Measurements from ENCODE around the gene NRGN.
A peak's percentile ranks its signal among the peaks of the same experiment; 100 is the strongest.

NRGN gene
- long read RNA-seq, partial matches to known transcripts: 0 of 1 reads
- long read RNA-seq, other reads (novel, unspliced or antisense): 1 of 1 reads

GRCh38 chr11:124739479-124740276 lies at the start of gene NRGN:
Gene NRGN (plus strand): TSS chr11:124739942. CDS start chr11:124740085, 143 bp downstream.
- Histone ChIP-seq H3K27me3 (ENCODE audit: insufficient read depth, poor library complexity, severe bottlenecking) (peaks cover 20% of the 10 kb centered on the region), H3K4me3 (replicated peaks; ENCODE audit: insufficient read depth, low read length) (peak within 1 kb of the TSS; percentile 75), H3K27ac (replicated peaks) (no peak within 1 kb of the TSS)
- TF ChIP-seq CTCF (IDR thresholded peaks at IDR 0.05; ENCODE audit: insufficient read depth, low read length): no peak
- TF ChIP-seq GABPA (IDR thresholded peaks at IDR 0.05; ENCODE audit: low read depth): no peak
- no peak for TF ChIP-seq POLR2AphosphoS5 (IDR thresholded peaks at IDR 0.05; ENCODE audit: low read depth)
- TF ChIP-seq, protein P1, sequence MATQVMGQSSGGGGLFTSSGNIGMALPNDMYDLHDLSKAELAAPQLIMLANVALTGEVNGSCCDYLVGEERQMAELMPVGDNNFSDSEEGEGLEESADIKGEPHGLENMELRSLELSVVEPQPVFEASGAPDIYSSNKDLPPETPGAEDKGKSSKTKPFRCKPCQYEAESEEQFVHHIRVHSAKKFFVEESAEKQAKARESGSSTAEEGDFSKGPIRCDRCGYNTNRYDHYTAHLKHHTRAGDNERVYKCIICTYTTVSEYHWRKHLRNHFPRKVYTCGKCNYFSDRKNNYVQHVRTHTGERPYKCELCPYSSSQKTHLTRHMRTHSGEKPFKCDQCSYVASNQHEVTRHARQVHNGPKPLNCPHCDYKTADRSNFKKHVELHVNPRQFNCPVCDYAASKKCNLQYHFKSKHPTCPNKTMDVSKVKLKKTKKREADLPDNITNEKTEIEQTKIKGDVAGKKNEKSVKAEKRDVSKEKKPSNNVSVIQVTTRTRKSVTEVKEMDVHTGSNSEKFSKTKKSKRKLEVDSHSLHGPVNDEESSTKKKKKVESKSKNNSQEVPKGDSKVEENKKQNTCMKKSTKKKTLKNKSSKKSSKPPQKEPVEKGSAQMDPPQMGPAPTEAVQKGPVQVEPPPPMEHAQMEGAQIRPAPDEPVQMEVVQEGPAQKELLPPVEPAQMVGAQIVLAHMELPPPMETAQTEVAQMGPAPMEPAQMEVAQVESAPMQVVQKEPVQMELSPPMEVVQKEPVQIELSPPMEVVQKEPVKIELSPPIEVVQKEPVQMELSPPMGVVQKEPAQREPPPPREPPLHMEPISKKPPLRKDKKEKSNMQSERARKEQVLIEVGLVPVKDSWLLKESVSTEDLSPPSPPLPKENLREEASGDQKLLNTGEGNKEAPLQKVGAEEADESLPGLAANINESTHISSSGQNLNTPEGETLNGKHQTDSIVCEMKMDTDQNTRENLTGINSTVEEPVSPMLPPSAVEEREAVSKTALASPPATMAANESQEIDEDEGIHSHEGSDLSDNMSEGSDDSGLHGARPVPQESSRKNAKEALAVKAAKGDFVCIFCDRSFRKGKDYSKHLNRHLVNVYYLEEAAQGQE (IDR thresholded peaks at IDR 0.05; ENCODE audit: insufficient replicate concordance, low read depth): no peak
- TF ChIP-seq SPI1 (IDR thresholded peaks at IDR 0.05; ENCODE audit: borderline replicate concordance, low read depth): no peak
- peak; percentile 72 to 76 for DNase-seq (ENCODE audit: low read depth in 1 of 2, low spot score in 1 of 2)

- Histone ChIP-seq H3K4me3 (replicated peaks; ENCODE audit: insufficient read depth, low read length) (no peak overlapping the region), H3K27ac (replicated peaks) (no peak overlapping the region), H3K27me3 (ENCODE audit: insufficient read depth, poor library complexity, severe bottlenecking) (no peaks in the 10 kb centered on the region)
- TF ChIP-seq GABPA (IDR thresholded peaks at IDR 0.05; ENCODE audit: low read depth): no peak
- TF ChIP-seq, protein P1 (IDR thresholded peaks at IDR 0.05; ENCODE audit: insufficient replicate concordance, low read depth): no peak
- no peak for TF ChIP-seq CTCF (IDR thresholded peaks at IDR 0.05; ENCODE audit: insufficient read depth, low read length)
- TF ChIP-seq SPI1 (IDR thresholded peaks at IDR 0.05; ENCODE audit: borderline replicate concordance, low read depth): no peak
- TF ChIP-seq POLR2AphosphoS5 (IDR thresholded peaks at IDR 0.05; ENCODE audit: low read depth): no peak
- DNase-seq (ENCODE audit: low read depth in 1 of 2, low spot score in 1 of 2): no peak
Observed at GRCh38 chr11:124693142-124693541, 46.6 kb upstream of the NRGN start.

GRCh38 chr11:124699547-124699946 lies 40.2 kb upstream of the NRGN start:
- Histone ChIP-seq H3K27ac (replicated peaks) (no peak overlapping the region), H3K4me3 (replicated peaks; ENCODE audit: insufficient read depth, low read length) (no peak overlapping the region), H3K27me3 (ENCODE audit: insufficient read depth, poor library complexity, severe bottlenecking) (peaks cover 2% of the 10 kb centered on the region)
- TF ChIP-seq, protein P1 (IDR thresholded peaks at IDR 0.05; ENCODE audit: insufficient replicate concordance, low read depth): no peak
- no peak for TF ChIP-seq CTCF (IDR thresholded peaks at IDR 0.05; ENCODE audit: insufficient read depth, low read length)
- no peak for TF ChIP-seq SPI1 (IDR thresholded peaks at IDR 0.05; ENCODE audit: borderline replicate concordance, low read depth)
- TF ChIP-seq POLR2AphosphoS5 (IDR thresholded peaks at IDR 0.05; ENCODE audit: low read depth): no peak
- TF ChIP-seq GABPA (IDR thresholded peaks at IDR 0.05; ENCODE audit: low read depth): no peak
- DNase-seq (ENCODE audit: low read depth in 1 of 2, low spot score in 1 of 2): no peak
